DND-41 (cell line): ENCODE data around the gene DLK2.

ENCODE experiments used
- ATAC-seq: fragments of 200-7000 bp; cut with Tn5 transposase; 3 replicates; pipeline ENCODE4 v1.9.1; 2021; ENCODE audit warnings: low read depth; ENCODE audit not compliant: insufficient read depth
- DNase-seq: peaks from one replicate; pipeline ENCODE4 v3.0.0-alpha.2; 2020
- H2AFZ ChIP-seq: 2 replicates; pipeline ENCODE4 v1.6.0; 2012; ENCODE audit warnings: low read depth, low read length
- H3K27ac ChIP-seq: 2 replicates; pipeline ENCODE4 v1.5.1; 2012; ENCODE audit warnings: low read length, inconsistent platforms
- H3K27me3 ChIP-seq: fragments of 200-600 bp; sonication (generic); 2 replicates; pipeline ENCODE4 v1.6.0; 2012; ENCODE audit warnings: low read length, mild to moderate bottlenecking, inconsistent platforms; ENCODE audit not compliant: insufficient read depth, poor library complexity
- H3K36me3 ChIP-seq: 2 replicates; pipeline ENCODE4 v1.5.1; 2012; ENCODE audit warnings: low read length, inconsistent platforms; ENCODE audit not compliant: insufficient read depth
- H3K4me1 ChIP-seq: 2 replicates; pipeline ENCODE4 v1.5.1; 2012; ENCODE audit warnings: mild to moderate bottlenecking, low read length; ENCODE audit not compliant: insufficient read depth
- H3K4me2 ChIP-seq: 2 replicates; pipeline ENCODE4 v1.6.0; 2012; ENCODE audit warnings: mild to moderate bottlenecking, moderate library complexity, low read length, inconsistent platforms; ENCODE audit not compliant: insufficient read depth
- H3K4me3 ChIP-seq, 2 experiments: fragments of 200-600 bp in 1 of 2; shearing (Covaris generic) in 1 of 2; 2 replicates each; pipeline ENCODE4 v1.5.1; 2012 to 2016; ENCODE audit warnings: inconsistent platforms in 2 of 2, low read length in 2 of 2, mild to moderate bottlenecking in 2 of 2, low read depth in 1 of 2, moderate library complexity in 1 of 2
- H3K79me2 ChIP-seq: 2 replicates; pipeline ENCODE4 v1.6.0; 2012; ENCODE audit warnings: low read length, inconsistent platforms; ENCODE audit not compliant: insufficient read depth
- H3K9ac ChIP-seq: 2 replicates; pipeline ENCODE4 v1.6.0; 2012; ENCODE audit warnings: low read depth, mild to moderate bottlenecking, inconsistent platforms, low read length, moderate library complexity
- H3K9me3 ChIP-seq: 2 replicates; pipeline ENCODE4 v1.5.1; 2012; ENCODE audit warnings: low read length, moderate library complexity, mild to moderate bottlenecking, inconsistent platforms; ENCODE audit not compliant: insufficient read depth, severe bottlenecking
- H4K20me1 ChIP-seq: 2 replicates; pipeline ENCODE4 v1.6.0; 2012; ENCODE audit warnings: low read length; ENCODE audit not compliant: insufficient read depth
- EZH2 ChIP-seq: IDR thresholded peaks from 3 replicates; pipeline ENCODE4 v1.6.1; 2012; ENCODE audit warnings: borderline replicate concordance, low read depth, mild to moderate bottlenecking, moderate library complexity, low read length, inconsistent platforms; ENCODE audit not compliant: severe bottlenecking
- TF ChIP-seq, protein P1 (sequence below): IDR thresholded peaks from 2 replicates; pipeline ENCODE4 v1.5.1; 2012; ENCODE audit warnings: borderline replicate concordance, low read length, moderate library complexity, mild to moderate bottlenecking; ENCODE audit not compliant: poor library complexity, severe bottlenecking; ENCODE audit errors: extremely low read depth

DLK2 gene

DNA sequence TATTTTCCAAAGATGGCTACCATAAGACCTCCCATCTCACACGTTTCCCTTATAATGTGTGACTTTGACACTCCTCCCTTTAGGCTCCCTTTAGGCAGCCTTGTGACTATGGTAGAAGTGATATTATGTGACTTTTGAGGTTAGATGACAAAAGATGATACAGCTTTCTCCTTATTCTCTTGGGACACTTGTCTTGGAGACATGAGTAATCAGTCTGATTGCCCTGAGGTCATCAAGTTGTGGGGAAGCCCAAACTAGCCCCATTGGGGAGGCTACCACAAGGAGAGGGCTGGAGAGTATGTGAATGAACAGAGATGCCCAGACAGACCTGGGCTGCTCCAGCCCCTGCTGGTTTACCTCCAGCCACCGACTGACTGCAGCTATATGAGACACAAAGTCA is 10.6 kb upstream of the DLK2 start:
- no peaks in the 10 kb centered on the region for H4K20me1 ChIP-seq
- H3K36me3 ChIP-seq, result no peaks in the 10 kb centered on the region
- H3K4me3 ChIP-seq, result no peak overlapping the region
- no peaks in the 10 kb centered on the region for H3K79me2 ChIP-seq
- H3K9ac ChIP-seq, result no peak overlapping the region
- H3K9me3 ChIP-seq, result no peaks in the 10 kb centered on the region
- H3K4me2 ChIP-seq, result no peak overlapping the region
- no peak for TF ChIP-seq EZH2
- TF ChIP-seq, protein P1, sequence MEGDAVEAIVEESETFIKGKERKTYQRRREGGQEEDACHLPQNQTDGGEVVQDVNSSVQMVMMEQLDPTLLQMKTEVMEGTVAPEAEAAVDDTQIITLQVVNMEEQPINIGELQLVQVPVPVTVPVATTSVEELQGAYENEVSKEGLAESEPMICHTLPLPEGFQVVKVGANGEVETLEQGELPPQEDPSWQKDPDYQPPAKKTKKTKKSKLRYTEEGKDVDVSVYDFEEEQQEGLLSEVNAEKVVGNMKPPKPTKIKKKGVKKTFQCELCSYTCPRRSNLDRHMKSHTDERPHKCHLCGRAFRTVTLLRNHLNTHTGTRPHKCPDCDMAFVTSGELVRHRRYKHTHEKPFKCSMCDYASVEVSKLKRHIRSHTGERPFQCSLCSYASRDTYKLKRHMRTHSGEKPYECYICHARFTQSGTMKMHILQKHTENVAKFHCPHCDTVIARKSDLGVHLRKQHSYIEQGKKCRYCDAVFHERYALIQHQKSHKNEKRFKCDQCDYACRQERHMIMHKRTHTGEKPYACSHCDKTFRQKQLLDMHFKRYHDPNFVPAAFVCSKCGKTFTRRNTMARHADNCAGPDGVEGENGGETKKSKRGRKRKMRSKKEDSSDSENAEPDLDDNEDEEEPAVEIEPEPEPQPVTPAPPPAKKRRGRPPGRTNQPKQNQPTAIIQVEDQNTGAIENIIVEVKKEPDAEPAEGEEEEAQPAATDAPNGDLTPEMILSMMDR, result no peak
- ATAC-seq (no peak), DNase-seq (no peak)
- no peak overlapping the region for H2AFZ ChIP-seq
- H3K4me1 ChIP-seq, result no peaks in the 10 kb centered on the region
- H3K27me3 ChIP-seq, result peaks cover 3% of the 10 kb centered on the region
- no peak overlapping the region for H3K27ac ChIP-seq

DNA sequence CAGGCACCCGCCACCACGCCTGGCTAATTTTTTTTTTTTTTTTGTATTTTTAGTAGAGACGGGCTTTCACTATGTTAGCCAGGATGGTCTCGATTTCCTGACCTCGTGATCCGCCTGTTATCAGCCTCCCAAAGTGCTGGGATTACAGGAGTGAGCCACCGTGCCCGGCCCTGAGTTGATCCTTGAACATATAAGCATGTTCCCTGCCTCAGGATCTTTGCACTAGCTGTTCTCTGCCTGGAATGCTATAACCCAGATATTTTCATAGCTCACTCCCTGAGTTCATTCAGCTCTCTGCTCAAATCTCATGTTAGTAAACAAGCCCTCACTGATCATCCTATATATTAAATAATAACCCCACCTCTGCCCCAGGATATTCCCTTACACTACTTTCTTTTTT is 9.0 kb upstream of the DLK2 start:
- no peak overlapping the region for H3K27ac ChIP-seq
- H3K9ac ChIP-seq, result no peak overlapping the region
- no peak for ATAC-seq
- H3K4me2 ChIP-seq, result no peak overlapping the region
- no peak for DNase-seq
- no peaks in the 10 kb centered on the region for H3K4me1 ChIP-seq
- H3K9me3 ChIP-seq, result no peaks in the 10 kb centered on the region
- no peaks in the 10 kb centered on the region for H3K79me2 ChIP-seq
- H4K20me1 ChIP-seq, result no peaks in the 10 kb centered on the region
- TF ChIP-seq, protein P1, result no peak
- TF ChIP-seq EZH2, result no peak
- H2AFZ ChIP-seq, result no peak overlapping the region
- H3K36me3 ChIP-seq, result no peaks in the 10 kb centered on the region
- H3K4me3 ChIP-seq, result no peak overlapping the region
- H3K27me3 ChIP-seq, result peaks cover 3% of the 10 kb centered on the region

DNA sequence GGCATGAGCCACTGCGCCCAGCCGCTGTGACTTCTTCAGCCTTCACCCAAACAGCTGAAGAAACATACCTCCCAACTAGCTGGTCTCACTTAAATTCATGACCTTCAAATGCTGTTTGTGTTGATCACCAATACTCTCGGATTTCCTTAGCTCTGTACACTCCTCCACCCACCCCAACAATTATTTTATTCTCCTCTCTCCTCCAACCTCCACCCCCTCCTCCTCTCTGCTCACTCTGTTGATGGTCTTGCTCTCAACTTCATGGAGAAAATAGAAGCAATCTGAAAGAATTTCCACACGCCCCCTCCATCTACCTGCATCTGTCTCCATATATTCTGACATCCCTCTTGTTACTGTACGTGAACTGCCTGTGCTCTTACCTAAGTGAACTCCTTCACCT is 6.6 kb upstream of the DLK2 start:
- Histone ChIP-seq H3K4me1 (no peaks in the 10 kb centered on the region), H3K27me3 (peaks cover 3% of the 10 kb centered on the region), H4K20me1 (no peaks in the 10 kb centered on the region), H3K36me3 (no peaks in the 10 kb centered on the region), H3K4me3 (no peak overlapping the region), H3K27ac (no peak overlapping the region), H3K9ac (no peak overlapping the region), H2AFZ (no peak overlapping the region), H3K79me2 (no peaks in the 10 kb centered on the region), H3K9me3 (no peaks in the 10 kb centered on the region), H3K4me2 (no peak overlapping the region)
- no peak for DNase-seq
- TF ChIP-seq EZH2, result no peak
- TF ChIP-seq, protein P1, result no peak
- no peak for ATAC-seq

DNA sequence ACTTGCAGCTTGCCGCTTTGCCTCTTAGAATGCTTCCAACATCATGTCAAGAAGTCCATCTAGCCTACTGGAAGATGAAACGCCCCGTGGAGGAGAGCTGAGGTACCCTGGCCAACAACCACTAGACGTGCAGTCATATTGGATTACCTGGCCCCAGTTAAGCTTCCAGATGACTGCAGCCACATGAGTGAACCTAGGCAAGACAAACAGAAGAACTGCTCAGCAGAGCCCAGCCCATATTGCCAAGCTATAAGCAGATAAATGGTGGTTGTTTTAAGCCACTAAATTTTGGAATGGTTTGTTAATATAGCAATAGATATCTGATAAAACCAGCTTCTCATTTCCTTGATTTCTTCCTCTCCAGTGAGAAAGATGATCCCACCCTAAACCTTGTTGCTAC is 4.7 kb upstream of the DLK2 start:
- DNase-seq (no peak), ATAC-seq (no peak)
- Histone ChIP-seq H2AFZ (no peak overlapping the region), H3K9ac (no peak overlapping the region), H3K4me1 (no peaks in the 10 kb centered on the region), H3K79me2 (no peaks in the 10 kb centered on the region), H3K4me2 (no peak overlapping the region), H3K36me3 (no peaks in the 10 kb centered on the region), H3K4me3 (no peak overlapping the region), H3K9me3 (no peaks in the 10 kb centered on the region), H4K20me1 (no peaks in the 10 kb centered on the region), H3K27me3 (peaks cover 3% of the 10 kb centered on the region), H3K27ac (no peak overlapping the region)
- TF ChIP-seq, protein P1, result no peak
- TF ChIP-seq EZH2, result no peak
